ENCODE results near the gene PRKG1.
"Not testable (repeated sequence)": the region's sequence is repeated elsewhere in the genome, so short reads cannot be mapped to it uniquely, and the experiment has no call there.

The PRKG1 gene

DNA sequence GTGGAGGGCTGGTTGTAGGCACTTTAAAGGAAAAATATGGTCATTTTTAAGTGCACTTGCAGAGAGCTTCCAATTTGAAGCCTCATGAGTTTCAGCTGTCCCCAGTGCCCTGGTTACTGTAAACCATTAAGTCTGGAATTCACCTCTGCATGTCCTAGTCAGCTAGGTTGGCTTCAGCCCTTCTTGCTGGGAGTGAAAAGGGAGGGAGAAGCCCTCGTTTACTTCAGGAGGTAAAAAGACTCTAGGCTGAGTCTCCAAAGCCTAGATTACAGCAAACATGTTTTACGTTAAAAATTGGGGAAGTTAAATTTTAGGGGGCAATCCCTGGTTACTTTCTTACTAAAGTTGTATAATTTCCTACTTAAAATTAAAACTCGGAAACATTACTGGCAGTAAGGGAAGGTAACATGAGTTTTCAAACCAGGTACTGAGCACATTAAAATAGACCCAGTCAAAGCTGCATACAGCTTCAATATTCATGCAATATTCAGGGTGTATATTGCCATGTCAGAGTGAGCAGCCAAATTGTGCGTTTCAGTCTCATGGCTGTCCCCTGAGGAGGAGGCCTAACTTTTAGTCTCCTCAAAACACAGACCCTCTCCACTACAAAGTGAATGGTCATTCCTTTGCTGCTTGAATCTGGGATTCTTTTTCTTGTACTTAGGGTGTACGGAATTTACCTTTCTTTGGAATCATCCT is 156.7 kb downstream of the PRKG1 start:
- DNase-seq = no peak

DNA sequence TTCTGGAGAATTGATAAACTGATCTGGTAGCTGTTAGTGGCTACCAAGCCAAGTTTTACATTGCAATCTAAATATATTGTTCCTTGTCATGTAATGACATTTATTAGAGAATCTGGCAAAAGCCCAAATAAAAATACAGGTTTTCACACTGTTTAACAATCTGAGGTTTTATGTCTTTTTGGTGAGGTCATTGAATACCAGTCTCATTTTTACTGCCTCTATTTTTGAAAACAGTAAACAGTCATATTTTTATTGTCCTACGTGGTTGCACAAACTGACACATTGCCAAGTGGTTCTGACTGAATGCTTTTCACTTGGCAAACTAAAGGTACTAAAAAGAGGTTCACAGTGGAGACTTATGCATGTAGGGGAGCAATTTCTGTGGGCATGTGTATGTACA is 157.5 kb downstream of the PRKG1 start:
- DNase-seq = no peak

DNA sequence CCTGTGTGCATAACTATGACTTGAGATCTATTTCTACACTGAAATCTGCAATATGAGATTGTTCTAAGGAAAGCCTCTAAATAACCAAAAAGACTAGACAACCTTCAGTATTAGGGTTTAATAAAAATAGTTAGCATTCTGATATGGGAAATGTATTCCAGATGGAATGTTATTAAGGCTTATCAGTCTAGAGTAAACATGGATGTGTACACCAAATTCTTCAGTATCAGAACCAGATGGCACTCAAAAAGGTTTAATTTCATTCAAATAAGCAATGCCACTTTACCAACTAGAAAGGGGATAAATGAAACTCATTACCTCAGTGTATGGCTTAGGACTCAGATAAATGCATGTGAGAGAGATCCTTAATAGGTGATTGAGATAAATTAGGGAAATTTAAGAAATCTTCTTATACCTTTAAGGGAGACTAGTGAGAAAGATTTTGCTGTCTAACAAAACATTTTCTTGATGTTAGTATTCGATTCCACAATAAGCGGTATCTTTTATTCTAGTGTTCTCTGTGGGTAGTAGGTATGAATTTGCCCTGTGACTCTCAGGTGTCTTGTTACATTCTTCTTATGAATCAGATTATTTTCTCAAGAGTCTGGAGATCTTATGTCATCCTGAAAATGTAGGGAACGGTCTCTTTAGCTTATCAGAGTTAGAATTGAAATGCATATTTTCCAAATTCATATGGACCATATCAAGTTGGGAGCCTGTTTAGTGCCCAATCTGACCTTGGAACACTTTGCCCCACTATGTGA is 159.2 kb downstream of the PRKG1 start:
- no peak for DNase-seq

DNA sequence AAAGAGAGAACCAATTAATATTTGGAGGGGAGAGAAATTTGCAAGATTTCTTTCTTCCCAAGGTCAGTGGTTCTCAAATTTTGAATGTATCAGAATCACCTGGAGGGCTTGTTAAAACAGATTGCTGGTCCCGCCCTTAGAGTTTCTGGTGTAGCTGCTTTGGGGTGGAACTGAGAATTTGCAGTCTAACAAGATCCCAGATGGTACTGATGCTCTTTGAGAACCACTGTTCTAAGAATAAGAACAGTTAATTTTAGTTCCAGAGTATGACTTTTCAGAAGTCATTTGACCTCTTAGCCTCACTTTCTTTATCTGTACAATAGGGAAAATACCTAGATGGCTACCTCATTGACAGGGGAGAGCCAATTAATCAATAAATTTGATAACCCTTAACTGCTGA is 161.6 kb downstream of the PRKG1 start:
- DNase-seq = no peak

DNA sequence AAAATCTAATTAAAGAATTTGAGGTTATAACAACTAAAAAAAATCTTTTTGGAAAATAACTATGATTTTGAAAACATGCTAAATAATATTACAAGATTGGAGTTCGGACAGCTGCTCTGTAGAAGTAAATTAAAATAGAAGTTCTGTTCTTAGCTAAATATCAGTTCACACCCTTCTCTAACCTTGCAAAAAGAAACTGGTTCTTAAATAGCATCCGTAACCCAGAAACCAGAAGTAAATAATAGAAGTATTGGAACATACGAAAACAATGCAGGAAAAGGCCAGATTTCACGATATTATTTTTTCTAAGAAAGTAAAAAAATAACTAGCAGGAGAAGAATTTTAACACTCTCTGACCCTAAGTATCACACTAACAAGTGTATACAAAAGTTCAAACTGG is 164.7 kb downstream of the PRKG1 start:
- no peak for DNase-seq

DNA sequence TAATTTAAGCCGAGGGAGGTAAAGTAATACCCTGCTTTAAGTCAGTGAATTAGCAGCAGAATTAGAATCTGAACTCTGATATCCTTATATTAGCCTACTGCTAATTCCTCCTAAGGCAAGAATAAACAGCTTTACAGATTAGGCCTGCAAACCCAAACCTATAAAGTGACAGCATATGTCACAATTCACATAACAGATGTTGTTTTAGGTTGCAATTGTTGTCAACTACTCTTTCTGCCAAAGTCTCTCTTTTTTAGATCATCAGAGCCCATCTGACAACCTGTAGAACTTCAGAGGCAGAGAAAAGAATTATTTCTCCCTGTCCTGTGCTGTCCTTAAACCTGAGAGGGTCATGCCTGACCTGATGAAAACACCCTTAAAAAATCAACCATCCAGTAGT is 167.2 kb downstream of the PRKG1 start:
- DNase-seq = no peak

DNA sequence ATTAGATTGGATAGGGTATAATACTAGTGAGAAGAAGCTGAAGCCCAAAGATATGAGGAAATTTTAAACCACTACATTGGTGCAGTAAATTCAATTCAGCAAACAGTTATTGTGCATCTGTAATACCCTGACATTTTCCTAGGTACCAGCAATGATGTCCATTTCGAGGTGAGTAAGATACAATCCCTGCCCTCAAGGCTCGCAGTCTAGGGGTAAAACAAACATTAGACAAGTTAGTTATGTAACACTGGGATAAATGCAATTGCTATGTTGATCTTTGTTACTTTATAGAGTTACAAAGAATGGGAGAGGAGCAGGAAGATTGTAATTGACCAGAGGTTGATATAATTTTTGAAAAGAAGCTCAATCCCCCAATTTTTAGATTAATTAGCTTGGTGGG is 168.1 kb downstream of the PRKG1 start:
- no peak for DNase-seq

DNA sequence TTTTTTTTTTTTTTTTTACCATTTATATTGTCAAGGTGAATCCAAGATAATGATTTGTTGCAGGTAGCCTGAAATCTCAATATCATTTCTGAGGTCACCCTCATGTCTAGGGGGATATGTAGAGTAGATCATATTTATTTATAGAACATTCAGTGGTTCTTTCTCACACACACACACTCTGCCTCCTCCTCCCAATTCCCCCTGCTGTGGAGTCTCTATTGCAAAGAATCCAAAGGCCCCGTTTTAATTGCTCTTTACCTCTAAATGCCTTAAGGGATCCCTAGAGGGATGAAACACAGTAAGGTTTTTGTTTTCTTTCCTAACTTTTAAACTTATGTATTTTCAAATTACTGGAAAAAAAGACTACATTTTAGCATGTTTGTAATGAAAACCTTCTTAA is 170.0 kb downstream of the PRKG1 start:
- DNase-seq = no peak

DNA sequence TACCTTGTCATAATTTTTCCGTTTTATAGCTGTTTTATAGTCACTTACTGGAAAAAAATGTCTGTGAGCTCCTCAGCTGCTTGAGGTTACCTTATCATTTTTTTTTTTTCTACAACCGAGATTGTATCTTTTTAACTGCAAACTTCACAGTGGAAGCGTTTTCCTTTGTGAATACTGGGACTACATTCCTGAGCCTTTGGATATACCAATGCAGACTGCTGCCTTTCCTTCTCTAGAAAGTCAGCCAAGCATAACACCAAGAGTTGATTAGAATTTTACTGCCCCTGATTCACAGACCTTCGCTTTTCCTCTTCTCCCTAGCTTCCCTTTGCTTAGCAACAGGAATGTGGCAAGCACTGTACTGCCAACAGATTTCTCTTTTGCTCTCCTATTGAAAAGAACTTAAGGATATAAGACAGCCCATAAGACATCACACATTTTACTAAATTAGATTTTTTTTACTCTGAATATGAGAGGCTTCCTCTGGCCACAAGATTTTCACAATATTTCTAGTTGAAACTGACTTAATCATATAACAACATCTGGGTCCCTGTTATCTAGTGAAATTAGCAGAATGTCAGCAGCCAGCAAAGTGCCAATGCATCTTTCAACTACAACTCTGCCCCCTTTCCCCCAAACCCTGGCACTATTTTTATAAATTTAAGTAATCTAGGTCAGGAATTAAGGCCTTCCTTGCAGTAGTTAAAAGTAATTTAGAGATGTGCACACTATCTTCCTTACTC is 170.6 kb downstream of the PRKG1 start:
- no peak for DNase-seq

DNA sequence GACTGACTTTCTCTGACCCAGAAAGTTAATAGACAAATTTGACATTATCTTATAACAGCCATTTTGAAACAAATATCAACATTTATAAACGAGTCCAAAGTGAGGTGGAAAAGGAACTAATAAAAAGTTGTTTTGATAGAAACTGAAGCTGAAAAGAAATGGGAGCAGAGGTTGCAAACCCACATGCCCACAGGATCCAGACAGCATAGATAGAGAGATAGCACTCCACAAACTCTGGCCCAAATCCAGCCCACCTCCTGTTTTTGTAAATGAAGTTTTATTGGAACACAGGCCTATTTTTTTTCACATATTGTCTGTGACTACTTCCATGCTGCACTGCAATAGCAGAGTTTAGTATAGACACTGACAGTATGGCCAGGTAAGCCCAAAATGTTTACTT is 171.9 kb downstream of the PRKG1 start:
- DNase-seq = no peak

DNA sequence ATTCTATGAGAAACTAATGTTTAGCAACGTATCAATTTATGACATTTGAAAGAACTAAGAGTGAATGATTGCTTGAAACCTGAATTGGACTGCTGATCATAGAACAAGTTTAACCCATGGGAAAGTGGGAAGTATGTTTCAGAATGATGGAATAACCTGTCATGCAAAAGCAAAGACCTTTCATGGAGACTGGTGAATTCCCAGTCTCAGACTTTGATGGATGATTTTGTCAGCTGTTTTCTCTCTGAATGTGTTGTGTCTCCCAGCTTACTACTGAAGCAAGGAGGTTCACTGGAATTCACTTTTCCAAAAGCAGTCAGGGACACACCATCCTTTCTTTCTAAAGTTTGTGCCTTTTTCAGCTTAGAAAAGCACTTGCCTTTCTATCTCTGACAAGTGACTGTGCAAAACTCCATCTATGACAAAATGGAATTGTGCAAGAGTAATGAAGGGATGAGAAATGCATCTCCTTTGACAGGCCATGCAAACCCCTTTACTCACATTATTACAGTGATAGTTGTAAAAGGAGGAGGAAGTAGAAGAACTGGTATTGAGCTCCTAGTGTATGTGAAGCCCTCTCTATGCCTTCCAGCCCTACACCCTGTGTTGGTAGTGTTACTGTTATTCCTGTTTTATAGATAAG is 176.1 kb downstream of the PRKG1 start:
- DNase-seq = no peak

DNA sequence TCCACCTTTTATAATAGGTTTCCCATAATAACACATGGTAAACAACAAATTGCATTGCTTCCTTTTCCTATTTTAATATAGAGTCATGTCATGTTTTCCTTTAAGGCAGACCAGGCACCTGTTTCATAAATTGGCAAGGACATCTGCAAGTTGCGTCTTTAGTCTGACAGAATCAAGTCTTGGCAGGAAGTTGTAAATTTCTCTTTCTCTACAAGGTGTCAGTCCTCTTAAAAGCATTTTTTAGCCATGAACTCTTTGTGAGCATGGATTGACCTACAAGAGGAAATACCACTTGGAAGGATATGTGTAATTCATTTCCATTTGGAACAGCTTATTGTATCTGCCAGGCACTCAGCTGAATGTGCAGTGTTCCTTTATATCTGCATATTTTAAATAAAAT is 176.8 kb downstream of the PRKG1 start:
- DNase-seq = no peak

DNA sequence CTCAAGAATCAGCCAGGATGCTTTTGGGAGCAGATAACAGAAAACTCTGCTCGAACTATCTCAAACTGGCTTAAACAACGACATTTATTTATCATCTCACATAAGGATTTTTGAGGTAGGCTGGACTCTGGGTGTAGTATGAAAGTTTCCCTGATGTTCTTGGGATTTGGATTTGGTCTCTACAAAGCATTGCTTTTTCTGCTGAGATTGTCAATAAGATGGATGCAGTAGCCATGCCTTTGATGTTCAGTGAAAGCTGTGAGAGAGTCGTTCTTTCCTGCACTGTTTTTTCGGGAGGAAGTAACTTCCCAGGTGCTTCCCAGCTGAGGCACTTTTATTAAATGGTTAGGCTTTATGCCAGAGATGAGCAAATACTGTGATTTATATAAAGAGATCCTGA is 181.1 kb downstream of the PRKG1 start:
- no peak for DNase-seq

DNA sequence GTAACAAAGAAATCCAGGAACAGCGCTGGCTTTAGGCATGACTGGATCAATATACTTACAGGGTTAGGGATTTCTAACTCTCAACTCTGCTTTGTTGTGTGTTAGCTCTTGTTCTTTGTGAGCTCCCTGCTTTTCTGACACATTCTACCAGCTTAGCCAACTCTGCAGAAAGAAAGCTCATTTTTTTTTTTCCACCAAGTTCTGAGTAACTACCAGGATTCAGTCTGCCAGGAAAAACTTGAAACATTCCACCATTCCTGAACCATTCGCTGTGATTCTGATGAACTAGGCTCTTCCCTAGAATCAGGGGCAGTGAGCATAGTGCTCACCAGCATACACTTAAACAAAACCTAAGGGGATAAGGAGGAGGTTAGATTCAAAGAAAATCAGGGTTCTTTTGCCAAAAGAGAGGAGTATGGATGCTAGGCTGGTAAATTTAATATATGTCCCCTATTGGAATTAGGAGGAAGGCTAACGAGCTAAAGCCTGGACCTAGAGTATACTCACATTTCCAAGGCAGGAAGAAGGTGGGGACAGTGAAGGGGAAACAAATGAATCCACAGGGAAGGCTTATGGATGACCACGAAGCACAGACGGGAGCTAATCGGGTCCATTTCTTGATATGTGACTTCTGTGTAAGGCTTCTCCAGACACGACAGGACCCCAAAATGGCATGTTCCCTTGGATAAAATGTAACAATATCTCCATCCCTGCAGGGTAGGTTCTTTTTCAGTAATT is 183.4 kb downstream of the PRKG1 start:
- DNase-seq = no peak

DNA sequence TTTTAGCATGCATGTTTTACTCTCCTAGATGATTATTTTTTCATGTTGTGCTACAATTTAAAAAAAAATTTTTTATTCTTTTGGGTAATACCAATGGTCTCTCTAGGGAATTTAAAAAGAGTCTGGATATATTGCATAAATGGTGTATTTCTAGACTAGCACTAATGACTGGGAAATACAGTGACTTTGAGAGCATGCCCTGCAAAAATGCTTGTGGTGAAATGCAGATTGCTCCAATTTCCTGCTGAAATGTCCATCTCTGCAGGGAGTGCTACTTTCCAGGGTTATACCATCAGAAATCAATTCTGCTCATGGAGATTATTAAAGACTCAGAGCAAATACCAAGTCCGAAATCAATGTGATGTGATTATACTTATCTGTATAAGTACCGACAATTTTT is 186.1 kb downstream of the PRKG1 start:
- DNase-seq = no peak

DNA sequence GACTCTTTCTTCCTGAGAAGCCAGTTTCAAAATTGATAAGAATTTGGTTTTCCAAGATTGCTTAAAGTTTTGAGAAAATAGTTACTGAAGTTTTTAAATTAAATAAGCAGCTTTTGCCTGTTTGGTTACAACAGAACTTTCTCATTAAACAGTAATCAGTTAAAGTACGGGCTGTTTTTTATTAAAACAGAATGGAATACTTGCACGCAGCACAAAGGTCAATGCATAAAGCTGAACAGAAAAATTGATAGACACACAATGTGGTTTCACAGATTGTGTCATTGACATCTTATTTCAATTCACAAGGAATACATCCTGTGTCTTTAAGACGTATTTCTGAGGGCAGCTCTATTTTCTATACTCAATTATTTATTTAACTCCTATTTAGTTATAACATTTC is 192.2 kb downstream of the PRKG1 start:
- no peak for DNase-seq

DNA sequence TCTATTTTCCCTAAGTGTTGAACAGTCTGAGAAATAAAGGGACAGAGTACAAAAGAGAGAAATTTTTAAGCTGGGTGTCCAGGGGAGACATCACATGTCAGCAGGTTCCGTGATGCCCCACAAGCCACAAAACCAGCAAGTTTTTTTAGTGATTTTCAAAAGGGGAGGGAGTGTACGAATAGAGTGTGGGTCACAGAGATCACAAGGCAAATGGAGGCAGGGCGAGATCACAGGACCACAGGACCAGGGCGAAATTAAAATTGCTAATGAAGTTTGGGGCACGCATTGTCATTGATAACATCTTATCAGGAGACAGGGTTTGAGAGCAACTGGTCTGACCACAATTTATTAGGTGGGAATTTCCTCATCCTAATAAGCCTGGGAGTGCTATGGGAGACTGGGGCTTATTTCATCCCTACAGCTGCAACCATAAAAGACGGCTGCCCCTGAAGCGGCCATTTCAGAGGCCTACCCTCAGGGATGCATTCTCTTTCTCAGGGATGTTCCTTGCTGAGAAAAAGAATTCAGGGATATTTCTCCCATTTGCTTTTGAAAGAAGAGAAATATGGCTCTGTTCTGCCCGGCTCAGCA is 193.8 kb downstream of the PRKG1 start:
- not testable (repeated sequence) for DNase-seq

DNA sequence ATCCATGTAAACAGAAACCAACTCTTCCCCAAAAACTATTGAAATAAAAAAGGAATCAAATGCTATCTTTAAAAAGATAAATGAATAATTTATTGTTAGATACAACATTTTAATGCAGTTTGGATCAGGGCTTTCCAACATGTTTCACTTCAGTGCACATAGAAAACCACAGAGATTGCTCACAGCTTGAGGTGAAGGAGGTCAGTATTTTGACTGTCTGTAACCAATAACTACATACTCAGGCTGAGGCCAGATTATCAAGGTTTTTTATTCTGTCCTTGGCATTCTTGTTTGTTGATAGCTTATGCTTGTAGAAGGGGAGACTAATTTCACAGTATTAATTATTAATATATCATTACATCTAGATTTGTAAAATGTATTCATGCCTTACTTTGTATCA is 195.5 kb downstream of the PRKG1 start:
- no peak for DNase-seq

DNA sequence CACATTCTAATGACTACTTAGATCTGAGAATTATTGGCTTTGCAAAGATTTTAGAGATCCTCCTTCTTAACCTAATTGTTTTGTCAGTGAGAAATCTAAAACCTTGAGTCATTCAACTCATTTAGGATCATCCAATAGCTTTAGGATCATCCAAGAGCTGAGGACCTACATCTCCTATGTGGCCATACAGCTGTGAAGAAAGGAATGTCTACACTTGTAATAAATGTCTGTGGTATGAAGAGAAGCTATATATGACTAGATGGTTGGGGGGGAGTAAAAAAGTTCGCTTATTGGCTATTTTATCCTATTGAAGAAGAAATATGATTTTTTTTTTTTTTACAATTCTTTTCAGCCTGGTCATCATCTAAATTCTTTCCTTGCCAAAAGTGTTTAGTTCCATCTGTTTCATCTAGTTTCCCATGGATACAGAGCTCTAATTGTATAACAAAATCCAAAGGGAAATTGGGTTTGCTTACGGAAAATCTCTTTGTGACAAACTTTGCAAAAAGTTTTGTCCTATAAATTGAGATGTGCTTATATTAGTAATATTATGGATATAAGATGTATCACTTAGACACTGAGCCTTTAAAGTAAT is 196.7 kb downstream of the PRKG1 start:
- DNase-seq = no peak

DNA sequence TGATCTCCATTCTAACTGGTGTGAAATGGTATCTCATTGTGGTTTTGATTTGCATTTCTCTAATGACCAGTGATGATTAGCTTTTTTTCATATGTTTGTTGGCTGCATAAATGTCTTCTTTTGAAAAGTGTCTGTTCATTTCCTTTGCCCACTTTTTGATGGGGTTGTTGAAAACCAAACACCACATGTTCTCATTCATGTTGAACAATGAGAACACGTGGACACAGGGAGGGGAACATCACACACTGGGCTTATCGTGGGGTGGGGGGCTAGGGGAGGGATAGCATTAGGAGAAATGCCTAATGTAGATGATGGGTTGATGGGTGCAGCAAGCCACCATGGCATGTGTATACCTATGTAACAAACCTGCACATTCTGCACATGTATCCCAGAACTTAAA is 197.8 kb downstream of the PRKG1 start:
- DNase-seq = not testable (repeated sequence)

DNA sequence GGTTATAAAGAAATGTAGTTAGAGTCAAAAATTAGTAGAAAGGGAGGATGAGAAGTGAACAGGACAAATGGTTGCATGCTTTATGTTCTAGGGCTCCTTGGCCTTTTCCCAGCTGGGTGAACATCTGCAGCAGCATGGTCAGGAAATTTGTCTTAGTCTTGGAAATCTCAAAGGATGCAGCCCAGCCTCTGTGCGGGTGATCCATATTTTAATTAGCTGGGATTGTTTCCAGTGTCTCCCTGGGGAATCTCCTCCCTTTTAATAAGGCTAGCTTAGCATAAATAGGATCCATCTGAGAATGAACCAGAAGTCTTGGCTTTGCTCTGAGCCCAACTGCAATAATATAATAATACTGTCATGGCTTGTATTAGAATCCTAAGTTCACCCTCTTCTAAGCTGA is 198.3 kb downstream of the PRKG1 start:
- DNase-seq = no peak

DNA sequence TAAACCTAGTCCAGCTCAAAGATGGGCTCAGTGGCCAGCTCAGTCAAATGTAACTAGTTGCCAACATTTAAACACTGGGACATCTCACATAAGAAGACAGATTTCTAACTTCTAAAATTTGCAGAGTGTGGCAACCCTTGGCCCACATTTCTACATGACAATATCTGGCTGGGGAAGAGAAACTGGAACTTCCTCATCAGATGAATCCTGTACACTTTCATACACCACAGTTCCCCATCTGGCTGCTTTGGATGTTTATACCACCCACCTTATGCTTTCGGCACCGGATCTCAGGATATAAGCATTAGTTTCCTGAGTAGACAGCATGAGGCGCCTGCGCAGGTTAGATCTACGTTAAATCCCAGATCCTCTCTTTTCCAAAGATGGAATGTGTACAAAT is 199.3 kb downstream of the PRKG1 start:
- DNase-seq = peak; percentile 67 to 83 (median 76)
